Ishikawa (cell line): ENCODE data around the gene TTC38.
A peak's percentile ranks its signal among the peaks of the same experiment; 100 is the strongest.

Experiments
- CEBPB ChIP-seq: IDR thresholded peaks from 2 replicates; pipeline ENCODE4 v1.6.1; 2012
- CREB1 ChIP-seq: IDR thresholded peaks from 2 replicates; pipeline ENCODE4 v1.6.1; 2012; ENCODE audit warnings: low read depth
- EGR1 ChIP-seq: IDR thresholded peaks from 2 replicates; pipeline ENCODE4 v1.6.1; 2012
- EP300 ChIP-seq: IDR thresholded peaks from 2 replicates; pipeline ENCODE4 v1.6.1; 2012; ENCODE audit warnings: borderline replicate concordance
- FOXM1 ChIP-seq: IDR thresholded peaks from 2 replicates; pipeline ENCODE4 v1.6.1; 2012; ENCODE audit warnings: low read depth, borderline replicate concordance
- NFIC ChIP-seq: IDR thresholded peaks from 2 replicates; pipeline ENCODE4 v1.6.1; 2012
- RAD21 ChIP-seq: IDR thresholded peaks from 2 replicates; pipeline ENCODE4 v1.6.1; 2012; ENCODE audit warnings: low read depth
- TAF1 ChIP-seq: IDR thresholded peaks from 2 replicates; pipeline ENCODE4 v1.6.1; 2012; ENCODE audit warnings: low read depth, mild to moderate bottlenecking
- TCF12 ChIP-seq: IDR thresholded peaks from 2 replicates; pipeline ENCODE4 v1.6.1; 2012; ENCODE audit warnings: low read depth
- TEAD4 ChIP-seq: IDR thresholded peaks from 2 replicates; pipeline ENCODE4 v1.6.1; 2012
- YY1 ChIP-seq: IDR thresholded peaks from 2 replicates; pipeline ENCODE4 v1.6.1; 2012; ENCODE audit warnings: low read depth
- ZBTB7A ChIP-seq: IDR thresholded peaks from 2 replicates; pipeline ENCODE4 v1.6.1; 2012; ENCODE audit warnings: low read depth
- TF ChIP-seq, protein P1 (sequence below): IDR thresholded peaks from 2 replicates; pipeline ENCODE4 v1.6.1; 2012
- TF ChIP-seq, protein P2 (sequence below): IDR thresholded peaks from 2 replicates; pipeline ENCODE4 v1.6.1; 2012
- TF ChIP-seq, protein P3 (sequence below): IDR thresholded peaks from 2 replicates; pipeline ENCODE4 v1.6.1; 2012; ENCODE audit warnings: low read depth, mild to moderate bottlenecking

The TTC38 gene

DNA sequence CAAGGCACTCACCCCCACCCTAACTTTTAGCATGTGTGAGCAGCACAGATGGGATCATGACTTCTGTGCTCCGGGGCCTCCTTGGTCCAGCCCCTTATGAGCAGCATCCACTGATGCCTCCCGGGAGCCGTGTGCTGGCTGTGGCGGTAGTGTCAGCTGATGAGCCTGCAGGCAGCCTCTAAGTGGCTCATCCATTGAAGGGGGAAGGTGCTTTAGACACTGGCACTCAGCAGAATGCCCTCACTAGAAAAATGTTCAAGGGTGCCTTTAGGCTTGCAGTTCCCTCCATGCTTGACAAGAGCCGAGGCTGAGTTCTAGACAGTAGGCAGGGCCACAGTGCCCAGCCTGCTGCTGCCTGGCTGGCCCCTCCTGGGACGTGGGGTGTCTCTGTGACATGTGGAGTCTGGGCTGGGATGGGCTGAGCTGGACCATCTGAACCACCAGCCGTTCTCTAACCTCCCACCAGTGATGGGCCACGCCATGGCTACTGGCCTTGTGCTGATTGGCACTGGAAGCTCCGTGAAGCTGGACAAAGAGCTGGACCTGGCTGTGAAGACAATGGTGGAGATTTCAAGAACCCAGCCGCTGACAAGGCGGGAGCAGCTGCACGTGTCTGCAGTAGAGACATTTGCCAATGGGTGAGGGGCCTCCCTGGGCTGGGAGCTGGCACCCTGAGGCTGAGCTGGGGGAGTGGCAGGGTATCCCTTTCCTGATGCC lies 5.8 kb downstream of the TTC38 start:
- TF ChIP-seq TEAD4 (no peak), YY1 (no peak), FOXM1 (no peak), RAD21 (no peak), CREB1 (no peak), NFIC (no peak), TCF12 (no peak), TAF1 (no peak), EP300 (no peak), CEBPB (no peak), EGR1 (no peak), ZBTB7A (no peak)
- TF ChIP-seq, protein P1, sequence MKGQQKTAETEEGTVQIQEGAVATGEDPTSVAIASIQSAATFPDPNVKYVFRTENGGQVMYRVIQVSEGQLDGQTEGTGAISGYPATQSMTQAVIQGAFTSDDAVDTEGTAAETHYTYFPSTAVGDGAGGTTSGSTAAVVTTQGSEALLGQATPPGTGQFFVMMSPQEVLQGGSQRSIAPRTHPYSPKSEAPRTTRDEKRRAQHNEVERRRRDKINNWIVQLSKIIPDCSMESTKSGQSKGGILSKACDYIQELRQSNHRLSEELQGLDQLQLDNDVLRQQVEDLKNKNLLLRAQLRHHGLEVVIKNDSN = no peak
- TF ChIP-seq, protein P2, sequence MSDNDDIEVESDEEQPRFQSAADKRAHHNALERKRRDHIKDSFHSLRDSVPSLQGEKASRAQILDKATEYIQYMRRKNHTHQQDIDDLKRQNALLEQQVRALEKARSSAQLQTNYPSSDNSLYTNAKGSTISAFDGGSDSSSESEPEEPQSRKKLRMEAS = no peak
- TF ChIP-seq, protein P3, sequence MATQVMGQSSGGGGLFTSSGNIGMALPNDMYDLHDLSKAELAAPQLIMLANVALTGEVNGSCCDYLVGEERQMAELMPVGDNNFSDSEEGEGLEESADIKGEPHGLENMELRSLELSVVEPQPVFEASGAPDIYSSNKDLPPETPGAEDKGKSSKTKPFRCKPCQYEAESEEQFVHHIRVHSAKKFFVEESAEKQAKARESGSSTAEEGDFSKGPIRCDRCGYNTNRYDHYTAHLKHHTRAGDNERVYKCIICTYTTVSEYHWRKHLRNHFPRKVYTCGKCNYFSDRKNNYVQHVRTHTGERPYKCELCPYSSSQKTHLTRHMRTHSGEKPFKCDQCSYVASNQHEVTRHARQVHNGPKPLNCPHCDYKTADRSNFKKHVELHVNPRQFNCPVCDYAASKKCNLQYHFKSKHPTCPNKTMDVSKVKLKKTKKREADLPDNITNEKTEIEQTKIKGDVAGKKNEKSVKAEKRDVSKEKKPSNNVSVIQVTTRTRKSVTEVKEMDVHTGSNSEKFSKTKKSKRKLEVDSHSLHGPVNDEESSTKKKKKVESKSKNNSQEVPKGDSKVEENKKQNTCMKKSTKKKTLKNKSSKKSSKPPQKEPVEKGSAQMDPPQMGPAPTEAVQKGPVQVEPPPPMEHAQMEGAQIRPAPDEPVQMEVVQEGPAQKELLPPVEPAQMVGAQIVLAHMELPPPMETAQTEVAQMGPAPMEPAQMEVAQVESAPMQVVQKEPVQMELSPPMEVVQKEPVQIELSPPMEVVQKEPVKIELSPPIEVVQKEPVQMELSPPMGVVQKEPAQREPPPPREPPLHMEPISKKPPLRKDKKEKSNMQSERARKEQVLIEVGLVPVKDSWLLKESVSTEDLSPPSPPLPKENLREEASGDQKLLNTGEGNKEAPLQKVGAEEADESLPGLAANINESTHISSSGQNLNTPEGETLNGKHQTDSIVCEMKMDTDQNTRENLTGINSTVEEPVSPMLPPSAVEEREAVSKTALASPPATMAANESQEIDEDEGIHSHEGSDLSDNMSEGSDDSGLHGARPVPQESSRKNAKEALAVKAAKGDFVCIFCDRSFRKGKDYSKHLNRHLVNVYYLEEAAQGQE = no peak

DNA sequence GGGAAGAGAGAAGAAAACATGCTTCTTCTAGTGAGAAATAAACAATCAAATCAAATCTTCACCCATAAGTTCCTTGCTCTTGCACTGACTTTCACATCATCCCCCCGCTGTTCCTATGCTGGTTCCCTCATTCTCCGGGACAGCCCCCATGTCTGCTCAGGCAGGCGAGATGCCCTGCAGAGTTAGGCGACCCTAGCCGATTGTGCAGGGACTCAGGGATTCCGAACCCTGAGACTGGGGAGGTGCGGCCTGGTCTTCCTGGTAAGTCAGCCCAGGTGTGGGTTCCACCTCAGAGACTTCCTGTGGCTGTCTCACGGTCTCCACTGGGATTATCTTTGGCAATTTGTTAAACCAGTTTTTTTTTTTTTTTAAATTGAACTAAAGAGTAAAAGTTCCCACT lies 6.6 kb downstream of the TTC38 start:
- TF ChIP-seq YY1 = no peak
- TF ChIP-seq EP300 = no peak
- TF ChIP-seq, protein P2 = no peak
- no peak for TF ChIP-seq FOXM1
- no peak for TF ChIP-seq TCF12
- TF ChIP-seq NFIC = no peak

DNA sequence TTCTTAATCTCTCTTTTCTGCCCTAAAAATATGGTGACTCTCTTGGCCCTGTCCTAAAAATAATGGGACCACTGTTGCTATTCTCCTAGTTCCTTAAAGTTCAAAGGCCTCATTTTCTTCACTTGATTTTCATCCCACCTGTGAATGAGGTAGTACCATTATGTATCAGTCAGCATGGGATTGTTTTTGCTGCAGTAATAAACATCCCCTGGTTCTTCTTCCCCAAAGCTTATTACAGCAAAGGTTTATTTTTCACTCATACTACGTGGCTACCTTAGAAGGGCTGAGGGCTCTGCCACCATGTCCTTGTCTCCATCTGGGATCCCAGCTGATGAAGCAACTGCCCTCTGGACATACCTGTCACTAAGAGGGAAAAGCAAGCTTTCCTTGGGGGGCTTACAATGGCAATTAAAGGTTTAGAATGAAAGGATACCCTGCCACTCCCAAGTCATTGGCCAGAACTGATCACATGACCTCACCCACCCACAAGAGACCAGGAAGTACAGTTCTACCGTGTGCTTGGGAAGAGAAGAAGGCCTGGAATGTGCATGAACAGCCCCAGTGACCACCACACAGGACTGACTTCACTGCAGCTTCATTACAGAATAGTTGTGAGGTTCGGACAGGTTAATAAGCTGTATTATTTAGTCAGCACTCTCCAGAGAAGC lies 7.8 kb downstream of the TTC38 start:
- no peak for TF ChIP-seq EP300
- TF ChIP-seq NFIC = no peak
- TF ChIP-seq, protein P1 = peak; percentile 87
- no peak for TF ChIP-seq FOXM1
- no peak for TF ChIP-seq TEAD4

DNA sequence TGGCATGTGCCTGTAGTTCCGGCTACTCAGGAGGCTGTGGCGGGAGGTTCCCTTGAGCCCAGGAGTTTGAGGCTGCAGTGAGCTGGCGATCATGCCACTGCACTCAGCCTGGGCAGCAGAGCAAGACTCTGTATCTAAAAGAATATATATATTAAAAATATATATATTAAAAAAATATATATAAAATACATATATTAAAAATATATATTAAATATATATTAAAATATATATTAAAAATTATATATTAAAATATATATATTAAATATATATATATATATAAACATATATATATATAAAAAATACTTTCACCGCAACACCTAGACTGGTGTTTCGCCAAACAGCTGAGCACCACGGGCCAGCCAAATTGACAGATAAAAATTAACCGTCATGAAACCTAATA lies 8.8 kb downstream of the TTC38 start:
- TF ChIP-seq, protein P3 = no peak
- TF ChIP-seq CEBPB (no peak), ZBTB7A (no peak), NFIC (no peak), CREB1 (no peak), TCF12 (no peak), YY1 (no peak), TEAD4 (no peak), FOXM1 (no peak), EGR1 (no peak), EP300 (no peak), TAF1 (no peak), RAD21 (no peak)
- TF ChIP-seq, protein P1 = no peak
- TF ChIP-seq, protein P2 = no peak
